SK-N-DZ (cell line): ENCODE data around the gene KCNIP4.

Experiments used
- DNase-seq: peaks from one replicate; pipeline ENCODE4 v3.0.0-alpha.2; 2015; ENCODE audit warnings: low spot score

KCNIP4 gene

GRCh38 chr4:21849077-21849476 lies 99.5 kb downstream of the KCNIP4 start:
- DNase-seq = no peak

DNA sequence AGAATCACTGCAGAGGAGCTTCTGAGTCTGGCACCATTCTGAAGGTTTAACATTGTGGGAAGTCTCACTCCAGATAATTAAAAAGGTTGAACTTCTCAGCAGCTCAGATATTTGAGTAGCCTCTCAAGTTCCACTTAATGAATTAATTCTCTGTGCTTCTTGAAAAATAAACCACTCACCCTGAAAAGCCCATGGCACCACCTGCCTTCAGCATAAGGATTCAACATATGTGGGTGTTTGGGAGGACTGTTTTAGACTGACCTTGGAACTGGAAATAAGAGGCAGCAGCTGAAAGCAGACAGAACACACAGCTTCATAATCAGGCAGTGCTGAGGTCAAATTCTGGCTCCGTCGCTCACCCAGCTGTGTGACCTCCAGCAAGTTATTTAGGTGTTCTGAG lies 100.6 kb downstream of the KCNIP4 start:
- DNase-seq = no peak

- DNase-seq = no peak
Measured at GRCh38 chr4:21845663-21846062, 102.9 kb downstream of the KCNIP4 start.

GRCh38 chr4:21835712-21836111 lies 112.9 kb downstream of the KCNIP4 start:
- no peak for DNase-seq

GRCh38 chr4:21830272-21830671 lies 118.3 kb downstream of the KCNIP4 start:
- no peak for DNase-seq

GRCh38 chr4:21827575-21827974 lies 121.0 kb downstream of the KCNIP4 start:
- DNase-seq = no peak

DNA sequence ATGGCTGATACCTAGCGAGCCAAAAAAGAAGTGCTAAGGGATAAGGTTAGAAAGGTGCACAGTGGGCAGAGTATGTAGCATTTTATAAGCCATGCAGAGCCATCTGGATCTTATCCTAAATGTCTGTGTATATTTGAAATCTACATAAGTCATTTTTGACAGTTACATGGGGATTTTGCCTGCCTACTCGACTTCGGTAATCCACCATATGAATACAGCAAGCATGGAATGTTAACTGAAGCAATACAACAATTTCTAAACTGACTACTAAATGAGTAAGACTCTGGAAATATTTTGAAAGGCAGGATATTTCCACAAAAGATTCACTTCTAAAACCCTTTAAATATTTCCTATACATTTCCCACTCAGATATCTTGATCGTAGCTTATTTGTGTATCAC lies 122.5 kb downstream of the KCNIP4 start:
- DNase-seq = no peak

DNA sequence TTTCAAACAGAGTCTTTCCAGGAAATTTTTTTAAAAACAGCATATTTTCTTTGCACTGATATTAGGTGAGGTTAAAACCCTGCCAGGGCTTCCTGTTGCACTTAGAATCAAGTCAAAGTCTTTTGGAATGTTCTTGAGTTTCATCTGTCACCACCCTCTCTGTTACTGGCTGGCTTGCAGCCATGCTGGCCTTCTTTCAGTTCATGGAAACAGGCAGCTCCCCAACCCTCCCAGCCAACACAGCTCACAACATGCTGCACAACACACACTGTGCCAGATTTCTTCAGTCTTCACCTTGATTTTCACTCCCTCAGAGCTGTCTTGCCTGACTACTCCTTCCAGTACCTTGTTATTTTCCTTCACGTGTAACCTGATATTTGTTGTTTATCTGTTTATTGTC lies 129.5 kb downstream of the KCNIP4 start:
- no peak for DNase-seq

DNA sequence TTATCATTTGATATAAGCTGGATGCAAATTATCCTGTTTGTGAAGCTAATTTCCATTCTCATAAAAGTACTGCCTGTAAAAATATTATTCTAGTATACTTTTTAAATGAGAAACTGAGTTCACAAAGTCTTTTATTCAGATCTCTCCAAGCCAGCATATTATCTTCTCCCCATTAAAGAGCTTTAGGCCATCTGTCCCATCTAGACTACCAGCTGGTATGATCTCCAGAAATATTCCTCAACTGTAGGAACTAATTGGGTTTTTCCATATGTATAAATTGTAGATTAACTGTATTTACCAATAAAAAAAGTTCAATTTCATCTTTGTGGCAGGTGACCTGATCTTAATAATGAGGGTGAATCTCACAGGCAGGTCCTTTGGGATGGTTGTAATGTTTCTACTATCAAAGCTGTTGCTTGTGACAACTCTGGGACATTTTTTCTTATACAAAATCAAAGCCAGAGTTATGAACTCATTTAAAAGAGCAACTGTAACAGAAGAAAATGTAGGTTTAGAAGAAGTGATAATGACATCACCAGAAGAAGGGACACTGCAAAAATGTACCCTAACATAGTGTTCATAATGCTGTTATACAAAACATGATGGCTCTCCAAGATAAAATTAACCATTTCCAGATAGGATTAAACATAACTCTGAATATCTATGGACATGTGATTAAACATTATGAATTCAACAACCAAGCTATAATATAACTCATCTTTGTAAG lies 132.8 kb downstream of the KCNIP4 start:
- no peak for DNase-seq

DNA sequence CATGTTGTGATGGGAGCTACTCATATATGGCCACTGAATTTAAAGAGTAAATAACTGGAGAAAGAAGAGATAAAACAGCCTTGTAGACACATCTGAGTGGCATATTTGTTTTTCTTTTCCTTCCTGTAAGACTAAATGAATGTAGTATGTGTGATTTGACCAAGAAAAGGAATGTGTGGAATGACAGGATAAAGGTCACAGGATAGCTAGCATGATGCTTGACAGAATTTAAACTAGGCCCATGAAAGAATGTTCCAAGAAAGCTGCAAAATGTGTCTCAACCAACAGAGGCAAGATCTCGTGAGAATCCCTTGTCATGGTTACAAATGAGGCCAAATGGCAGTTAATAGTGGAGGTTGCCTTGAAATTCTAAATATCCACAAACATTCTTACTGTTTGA lies 137.0 kb downstream of the KCNIP4 start:
- no peak for DNase-seq

DNA sequence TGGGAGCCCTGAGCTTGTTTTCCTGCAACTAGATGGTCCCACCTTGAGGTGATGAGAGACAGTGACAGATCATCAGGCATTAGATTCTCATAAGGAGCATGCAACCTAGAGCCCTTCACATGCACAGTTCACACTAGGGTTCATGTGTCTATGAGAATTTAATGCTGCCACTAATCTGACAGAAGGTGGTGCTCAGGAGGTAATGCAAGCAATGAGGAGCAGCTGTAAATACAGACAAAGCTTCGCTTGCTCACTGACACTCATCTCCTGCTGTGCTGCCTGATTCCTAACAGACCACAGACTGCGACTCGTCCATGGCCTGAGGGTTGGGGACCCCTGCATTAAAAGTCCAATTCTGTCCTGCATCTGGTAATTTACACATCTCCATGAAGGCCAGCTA lies 141.6 kb downstream of the KCNIP4 start:
- DNase-seq = no peak

GRCh38 chr4:21802406-21802805 lies 146.2 kb downstream of the KCNIP4 start:
- no peak for DNase-seq

- no peak for DNase-seq
Measured at GRCh38 chr4:21801661-21802385, 146.7 kb downstream of the KCNIP4 start.

DNA sequence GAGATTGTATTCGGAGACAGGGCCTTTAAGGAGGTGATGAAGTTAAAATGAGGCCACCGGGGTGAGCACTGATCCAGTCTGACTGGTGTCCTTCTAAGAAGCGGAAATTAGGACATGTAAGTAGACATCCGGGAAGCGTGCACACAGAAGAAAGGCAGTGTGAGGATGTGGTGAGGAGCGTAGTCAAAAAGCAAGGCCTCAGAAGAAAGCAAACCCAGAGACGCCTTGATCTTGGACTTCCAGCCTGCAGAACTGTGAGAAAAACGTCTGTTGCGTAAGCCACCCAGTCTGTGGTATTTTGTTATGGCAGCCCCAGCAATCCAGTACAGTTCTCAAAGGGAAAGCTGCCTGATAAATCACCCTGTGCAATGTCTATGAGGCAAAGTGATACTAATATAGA lies 153.5 kb downstream of the KCNIP4 start:
- DNase-seq = no peak

- DNase-seq = no peak
Measured at GRCh38 chr4:21792736-21793135, 155.8 kb downstream of the KCNIP4 start.

DNA sequence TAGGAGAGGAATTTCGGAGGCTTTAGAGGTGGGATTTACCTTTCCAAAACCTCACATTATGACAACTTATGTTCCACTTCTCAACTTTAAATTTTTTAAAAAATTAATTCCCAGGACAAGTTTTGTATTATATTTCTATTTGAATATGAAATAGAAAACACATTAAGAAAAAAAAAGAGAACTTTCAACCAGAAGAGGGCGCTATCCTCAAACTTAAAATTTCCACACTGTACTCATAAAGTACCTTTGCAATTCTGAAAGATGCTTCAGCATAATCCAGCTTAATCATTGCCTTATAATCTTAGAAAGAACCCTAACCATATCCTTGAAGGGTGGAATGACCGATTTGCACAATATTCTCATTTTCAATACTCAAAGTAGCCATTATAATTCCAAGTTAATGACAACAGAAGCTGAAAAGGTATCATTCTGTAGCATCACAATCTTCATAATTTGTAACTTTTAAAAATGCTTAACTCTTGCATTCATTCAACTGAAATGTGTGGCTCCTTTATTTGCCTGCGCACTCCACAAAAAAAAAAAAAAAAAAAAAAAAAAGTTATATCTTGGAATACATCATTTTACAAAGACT lies 158.0 kb downstream of the KCNIP4 start:
- no peak for DNase-seq

- no peak for DNase-seq
Measured at GRCh38 chr4:21780148-21780547, 168.4 kb downstream of the KCNIP4 start.

- DNase-seq = no peak
Measured at GRCh38 chr4:21778702-21779101, 169.9 kb downstream of the KCNIP4 start.

GRCh38 chr4:21775703-21776102 lies 172.9 kb downstream of the KCNIP4 start:
- no peak for DNase-seq

DNA sequence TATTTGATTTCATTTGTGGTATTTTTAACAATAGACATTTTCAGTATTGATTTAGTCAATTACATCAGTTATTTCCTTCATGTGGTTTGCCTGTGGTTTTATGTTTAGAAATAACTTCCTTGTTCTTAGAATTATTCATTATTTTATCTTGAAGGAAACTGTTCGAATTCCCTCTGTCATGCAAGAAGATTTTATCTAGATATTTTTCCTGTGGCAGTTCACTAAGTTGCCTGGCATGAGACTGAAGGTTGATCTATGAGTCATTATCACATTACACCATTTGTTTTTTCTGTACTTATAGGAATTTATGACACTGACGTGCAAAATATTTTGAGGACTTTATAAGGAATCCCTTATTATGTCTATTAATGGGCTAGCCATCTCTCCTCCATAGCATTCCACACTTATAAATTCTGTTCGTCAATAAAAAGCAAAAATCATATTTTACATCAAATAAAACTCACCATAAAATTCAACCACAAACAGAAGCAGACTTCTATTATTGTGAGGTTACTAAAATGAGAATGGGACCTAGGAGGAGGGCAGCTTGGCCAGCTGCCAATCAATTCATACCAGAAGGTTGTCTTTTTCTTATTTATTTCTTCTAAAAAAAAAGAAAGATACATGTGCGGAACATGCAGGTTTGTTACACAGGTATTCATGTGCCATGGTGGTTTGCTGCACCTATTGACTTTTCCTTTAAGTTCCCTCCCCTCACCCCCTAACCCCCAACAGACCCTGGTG lies 179.0 kb downstream of the KCNIP4 start:
- no peak for DNase-seq

DNA sequence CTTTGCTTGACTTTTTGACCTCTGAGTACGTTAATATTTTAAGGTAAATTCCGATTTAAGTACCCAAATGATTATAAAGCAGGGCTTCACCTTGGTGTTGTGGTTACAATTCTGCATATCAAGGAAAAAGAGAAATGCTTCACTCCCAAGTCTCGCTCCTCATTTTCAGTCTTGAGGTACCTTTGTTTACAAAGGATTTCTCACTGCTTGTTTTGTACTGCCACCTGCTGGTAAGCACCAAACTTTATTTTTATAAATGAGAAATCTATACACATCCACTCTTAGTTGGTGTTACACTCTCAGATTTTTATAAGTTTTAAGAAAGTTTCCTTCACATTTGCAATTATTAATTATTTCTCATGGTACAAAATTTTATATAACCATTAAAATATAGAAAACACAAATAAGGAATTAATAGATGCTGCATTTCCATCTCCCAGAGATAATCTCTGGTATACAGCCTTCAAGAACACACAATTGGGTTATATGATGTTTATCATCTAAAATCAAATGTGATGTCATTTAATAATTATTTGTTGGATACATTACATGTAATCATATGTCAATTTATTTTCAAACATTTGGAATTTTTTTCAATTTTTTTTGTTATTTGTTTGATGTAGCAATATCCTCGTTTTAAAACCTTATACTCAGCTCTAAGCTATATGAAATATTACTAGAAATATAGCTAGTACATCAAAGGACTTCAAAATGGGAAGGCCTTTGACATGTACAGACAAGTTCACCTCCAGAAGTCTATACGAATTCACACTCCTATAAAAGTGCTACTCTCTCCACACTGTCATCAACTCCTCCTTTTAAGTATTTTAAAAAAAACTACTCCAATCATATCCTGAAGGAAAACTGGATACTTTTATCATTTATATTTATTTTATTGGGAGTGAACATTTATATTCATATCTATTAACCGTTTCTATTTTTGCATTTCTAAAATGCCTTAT lies 179.9 kb downstream of the KCNIP4 start:
- DNase-seq = peak; percentile 74
